RKO (cell line): ENCODE data around the gene DIP2C.
"Not testable (repeated sequence)": the region's sequence is repeated elsewhere in the genome, so short reads cannot be mapped to it uniquely, and the experiment has no call there.

ENCODE experiments used
- DNase-seq: peaks from one replicate; pipeline ENCODE4 v3.0.0-alpha.2; 2016; ENCODE audit warnings: low spot score

The DIP2C gene

GRCh38 chr10:412109-412508 lies 277.4 kb downstream of the DIP2C start:
- DNase-seq = no peak

- no peak for DNase-seq
Measured at GRCh38 chr10:411603-412002, 277.9 kb downstream of the DIP2C start.

DNA sequence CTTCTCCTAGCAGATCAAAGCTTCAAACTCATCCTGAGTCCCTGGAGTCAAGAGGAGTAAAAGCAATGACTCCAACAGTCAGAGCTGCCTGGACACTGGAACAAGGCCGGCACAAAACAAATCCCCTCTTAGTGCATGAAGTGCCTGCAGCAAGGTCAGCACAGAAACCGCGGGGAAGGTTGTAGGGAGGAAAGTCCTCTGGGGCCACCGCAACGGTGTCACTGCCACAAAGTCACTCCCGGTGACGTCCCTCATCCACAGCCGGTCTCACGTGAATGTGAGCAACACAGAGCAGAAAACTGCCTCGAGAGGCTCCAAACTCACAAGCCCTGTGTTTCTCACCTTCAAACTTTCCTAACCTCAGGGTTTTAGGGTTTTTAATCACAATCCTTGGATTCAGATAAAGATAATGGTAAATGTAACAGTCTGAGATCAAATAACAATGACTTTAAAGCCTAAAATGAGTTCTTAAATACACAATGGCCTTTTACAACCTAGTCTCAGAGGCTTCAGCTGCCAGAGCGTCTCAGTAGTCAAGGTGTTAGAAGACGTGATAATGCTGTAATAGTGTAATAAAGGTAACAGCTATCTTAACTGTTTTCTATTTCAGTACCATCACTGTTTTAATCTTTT lies 279.9 kb downstream of the DIP2C start:
- no peak for DNase-seq

DNA sequence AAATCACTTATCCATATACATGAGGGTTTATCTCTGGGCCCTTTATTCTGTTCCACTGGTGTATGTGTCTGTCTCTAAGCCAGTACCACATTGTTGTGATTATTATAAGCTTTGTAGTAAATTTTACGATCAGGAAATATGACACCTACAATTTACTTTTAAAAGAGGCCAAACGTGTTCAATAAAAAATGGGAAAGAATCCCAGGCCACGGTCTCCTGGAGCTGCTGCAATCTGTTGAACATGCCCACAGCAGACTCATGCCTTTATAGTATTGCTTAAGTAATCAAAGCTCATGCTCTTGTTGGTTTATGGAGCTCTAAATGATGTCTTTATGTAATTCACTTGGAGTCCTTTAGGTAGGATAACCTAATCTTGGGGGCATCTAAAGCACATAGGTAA lies 281.2 kb downstream of the DIP2C start:
- DNase-seq = no peak

- no peak for DNase-seq
Measured at GRCh38 chr10:406976-407375, 282.5 kb downstream of the DIP2C start.

DNA sequence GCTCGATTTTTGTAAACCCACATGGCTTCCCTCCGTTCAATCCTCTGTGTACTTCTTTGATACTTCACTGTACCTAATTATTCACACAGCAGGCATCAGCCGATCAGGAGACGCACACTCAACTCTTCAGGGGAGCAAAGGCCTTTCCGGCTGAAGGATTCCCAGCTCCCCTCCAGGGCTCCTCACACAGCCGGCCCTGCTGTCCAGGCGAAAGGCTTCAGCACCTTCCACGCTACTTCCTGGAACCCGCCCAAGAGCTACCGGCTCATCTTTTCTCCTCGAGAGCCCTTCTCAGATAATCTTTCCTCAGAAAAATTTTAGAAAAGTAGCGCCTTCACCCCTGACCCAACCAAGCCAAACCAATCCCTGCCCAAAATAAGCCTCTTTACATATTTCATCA lies 283.8 kb downstream of the DIP2C start:
- no peak for DNase-seq

GRCh38 chr10:404991-405390 lies 284.5 kb downstream of the DIP2C start:
- DNase-seq = no peak

- no peak for DNase-seq
Measured at GRCh38 chr10:404346-404745, 285.1 kb downstream of the DIP2C start.

GRCh38 chr10:398954-399353 lies 290.5 kb downstream of the DIP2C start:
- DNase-seq = no peak

DNA sequence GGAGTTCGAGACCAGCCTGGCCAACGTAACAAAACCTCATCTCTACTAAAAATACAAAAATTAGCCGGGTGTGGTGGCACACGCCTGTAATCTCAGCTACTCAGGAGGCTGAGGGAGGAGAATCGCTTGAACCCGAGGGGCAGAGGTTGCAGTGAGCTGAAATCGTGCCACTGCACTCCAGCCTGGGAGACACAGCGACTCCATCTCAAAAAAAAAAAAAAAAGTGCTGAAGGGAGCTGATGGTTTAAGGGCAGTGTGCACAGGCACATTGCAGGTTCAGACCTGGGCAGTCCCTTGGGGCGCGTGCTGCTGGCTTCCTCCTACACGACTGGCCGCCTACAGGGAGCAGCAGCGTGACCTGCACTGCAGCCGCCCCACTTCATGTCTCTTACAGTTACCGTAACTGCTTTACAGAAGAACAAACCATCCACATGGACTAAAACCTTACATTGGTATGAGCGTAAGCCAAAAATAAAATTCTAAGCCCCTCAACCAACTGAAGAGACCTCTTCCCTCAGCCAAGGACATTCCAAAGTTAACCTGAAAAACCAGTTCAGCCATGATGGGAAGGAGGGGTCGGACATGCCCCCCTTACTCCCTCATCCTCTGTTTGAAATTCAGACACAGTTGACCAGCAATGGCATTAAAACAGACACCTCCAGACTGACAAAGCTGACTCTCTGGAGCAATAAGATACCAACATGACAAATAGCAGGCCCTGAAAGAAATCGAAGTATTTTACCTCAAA lies 292.0 kb downstream of the DIP2C start:
- DNase-seq = no peak

GRCh38 chr10:396535-397220 lies 292.8 kb downstream of the DIP2C start:
- DNase-seq = no peak

GRCh38 chr10:396107-396506 lies 293.4 kb downstream of the DIP2C start:
- no peak for DNase-seq

DNA sequence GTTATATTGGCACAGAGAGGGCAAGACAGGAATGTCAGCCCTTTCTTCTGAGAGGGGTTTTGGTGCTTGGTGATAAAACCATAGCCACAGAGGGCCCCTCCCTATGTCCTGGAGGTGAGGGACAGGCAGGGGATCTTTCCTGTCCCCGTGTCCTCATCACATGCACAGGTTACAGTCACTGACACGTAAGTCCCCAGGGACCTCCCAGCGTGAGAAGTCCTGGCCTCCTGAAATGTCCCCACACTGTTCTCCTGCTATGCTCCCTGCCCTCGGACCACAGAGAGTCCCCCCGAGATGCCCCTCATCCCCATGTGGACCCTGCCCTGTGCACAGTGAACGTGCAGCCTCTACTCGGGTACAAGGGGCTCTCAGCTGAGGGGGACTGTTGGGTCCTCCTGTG lies 293.8 kb downstream of the DIP2C start:
- no peak for DNase-seq

- DNase-seq = not testable (repeated sequence)
Measured at GRCh38 chr10:394439-395101, 294.9 kb downstream of the DIP2C start.

DNA sequence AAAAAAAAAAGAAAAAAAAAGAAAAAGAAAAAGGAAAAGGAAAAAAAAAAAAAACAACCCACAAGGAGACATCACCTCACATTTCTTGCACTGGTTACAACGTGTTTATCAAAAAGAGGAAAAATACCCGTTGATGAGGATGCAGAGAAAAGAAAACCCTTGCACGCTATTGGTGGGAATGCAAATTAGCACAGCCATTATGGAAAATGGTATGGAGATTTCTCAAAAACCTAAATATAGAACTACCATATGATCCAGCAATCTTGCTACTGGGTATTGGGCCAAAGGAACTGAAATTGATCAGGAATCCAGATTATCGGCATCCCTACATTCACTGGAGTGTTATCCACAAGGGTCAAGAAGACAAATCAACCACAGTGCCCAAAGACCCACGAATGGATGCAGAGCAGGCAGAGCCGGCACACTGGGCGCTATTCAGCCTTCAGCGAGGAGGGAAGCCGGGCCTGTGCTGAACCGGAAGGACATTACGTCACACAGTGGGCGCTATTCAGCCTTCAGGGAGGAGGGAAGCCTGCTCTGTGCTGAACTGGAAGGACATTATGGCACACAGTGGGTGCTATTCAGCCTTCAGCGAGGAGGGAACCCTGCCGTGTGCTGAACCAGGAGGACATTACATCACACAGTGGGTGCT lies 295.6 kb downstream of the DIP2C start:
- DNase-seq = no peak

GRCh38 chr10:393106-393745 lies 296.2 kb downstream of the DIP2C start:
- DNase-seq = no peak

DNA sequence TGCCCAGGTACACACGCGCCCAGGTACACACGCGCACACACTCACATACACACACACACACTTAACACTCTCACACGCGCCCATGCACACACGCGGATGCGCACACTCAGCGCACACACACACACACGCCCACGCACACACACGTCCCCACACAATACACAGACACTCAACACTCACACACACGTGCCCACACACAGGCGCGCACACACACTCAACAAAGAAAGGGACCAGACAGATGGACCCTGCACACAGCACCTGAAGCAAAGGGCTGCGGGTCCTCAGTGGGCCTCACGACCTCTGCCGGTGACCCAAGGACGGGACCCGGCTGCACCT lies 296.8 kb downstream of the DIP2C start:
- DNase-seq = no peak

DNA sequence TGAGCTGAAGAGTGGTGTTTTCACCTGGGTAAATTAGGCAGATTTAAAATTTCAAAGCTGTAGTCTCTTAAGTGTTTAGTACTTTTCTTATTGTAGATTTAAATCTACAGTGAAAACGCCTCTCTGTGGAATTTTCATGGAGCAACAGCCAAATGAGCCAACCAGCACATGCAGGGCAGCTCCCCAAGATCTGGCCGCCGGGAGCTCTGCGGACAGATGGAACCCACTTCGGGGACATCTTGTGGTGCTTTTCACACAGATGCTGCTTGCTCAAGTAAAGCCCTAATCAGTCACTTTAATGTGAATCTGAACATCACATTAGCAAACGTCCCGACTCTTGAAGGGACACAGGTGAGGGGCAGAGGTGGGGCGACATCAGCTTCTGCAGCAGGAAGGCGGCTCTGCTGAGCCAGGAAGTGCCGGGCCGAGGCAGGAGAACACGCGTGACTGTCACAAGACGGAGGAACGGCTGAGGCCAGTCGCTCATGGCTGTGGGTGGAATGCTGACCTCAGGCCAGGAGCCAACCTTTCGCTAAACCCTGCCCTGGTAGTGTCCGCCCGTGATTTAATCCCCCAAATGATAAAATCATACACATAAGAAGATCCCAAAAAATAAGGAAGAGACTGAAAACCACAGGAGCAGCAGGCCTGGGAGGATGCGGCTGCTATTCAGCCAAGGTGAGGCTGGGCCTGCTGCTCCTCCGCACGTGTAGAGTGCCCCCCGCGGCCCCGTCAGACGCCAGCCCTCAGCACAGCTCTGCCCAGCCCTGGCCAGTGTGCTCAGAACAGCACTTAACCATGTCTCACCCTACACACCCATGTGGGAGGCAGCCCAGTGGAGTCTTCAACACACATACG lies 297.4 kb downstream of the DIP2C start:
- no peak for DNase-seq

DNA sequence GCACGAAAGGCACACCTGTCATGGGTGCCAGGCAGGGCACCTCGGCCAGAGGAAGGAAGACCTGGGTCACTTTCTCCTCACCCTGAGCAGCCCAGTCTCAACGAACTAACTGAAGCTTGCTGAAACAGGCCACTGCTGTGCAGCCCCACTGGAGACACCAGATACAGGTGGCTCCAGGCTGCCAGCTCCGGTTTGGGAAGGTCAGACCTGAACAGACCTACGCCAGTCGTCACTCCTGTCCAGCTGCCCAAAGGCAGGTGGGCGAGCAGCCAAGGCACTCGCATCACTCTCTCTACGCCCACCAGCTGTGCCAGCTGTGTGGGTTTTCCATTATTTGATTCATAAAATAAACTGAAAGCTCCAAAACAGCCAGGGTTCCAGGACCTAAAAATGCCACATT lies 298.2 kb downstream of the DIP2C start:
- no peak for DNase-seq

- DNase-seq = no peak
Measured at GRCh38 chr10:390449-391100, 298.9 kb downstream of the DIP2C start.
